Ovary (tissue), 9 donors: ENCODE data around the gene CCDC40. TPM values are rescaled to one million over a fixed set of nuclear protein-coding genes. Genes with fewer than 3 reads are reported as not detected.
A peak's percentile ranks its signal among the peaks of the same experiment; 100 is the strongest.

Experiments
- DNase-seq, 5 donors: peaks; one replicate each; pipeline ENCODE4 v3.0.0-alpha.2; 2019 to 2020
- H3K27ac ChIP-seq, 2 donors: fragments of 200-600 bp; one replicate each; pipeline versions ENCODE4 v1.5.1 to v1.8.0; 2019 to 2022
- H3K27me3 ChIP-seq: fragments of 200-600 bp; one replicate; pipeline ENCODE4 v1.8.0; 2022
- H3K36me3 ChIP-seq: fragments of 200-600 bp; sonication (generic); one replicate; pipeline ENCODE4 v1.5.1; 2019
- H3K4me1 ChIP-seq: one replicate; pipeline ENCODE4 v1.8.1; 2013; ENCODE audit warnings: mild to moderate bottlenecking, moderate library complexity; ENCODE audit not compliant: insufficient read depth
- H3K4me3 ChIP-seq: fragments of 200-600 bp; sonication (generic); one replicate; pipeline ENCODE4 v1.5.1; 2017
- H3K9me3 ChIP-seq, 2 donors: fragments of 200-600 bp in 1 of 2; sonication (generic) in 1 of 2; one replicate each; pipeline versions ENCODE4 v1.5.1 to v1.8.1; 2013 to 2019; ENCODE audit warnings: mild to moderate bottlenecking in 1 of 2, moderate library complexity in 1 of 2
- EP300 ChIP-seq: sonication (generic); formaldehyde crosslinking; IDR thresholded peaks from one replicate; pipeline ENCODE4 v1.6.1; 2017; ENCODE audit warnings: antibody characterized with exemption
- POLR2A ChIP-seq: fragments of 450-650 bp; IDR thresholded peaks from one replicate; pipeline ENCODE4 v1.6.1; 2017; ENCODE audit warnings: antibody characterized with exemption, mild to moderate bottlenecking, moderate library complexity
- WGBS, 3 donors: extraction: QIAGEN DNeasy Blood & Tissue Kit in 1 of 3; methylation state at CpG; one replicate each; pipeline versions ENCODE4 v1.1.5 to v1.1.7; 2013 to 2017; 5-methylcytosine and 5-hydroxymethylcytosine counted together
- intact Hi-C, 4 donors: fragments of 100-400 bp; cut with DNase I; formaldehyde crosslinking; loops; one replicate each; pipeline versions ENCODE4 v1.11.0 to v1.15.1; 2022 to 2023
- polyA plus RNA-seq, 2 donors: library from polyadenylated mRNA; stranded (reverse); fragments of 200-250 nt in 1 of 2; fragments of 350-450 nt in 1 of 2; fragmentation: Illumina TruSeq in 1 of 2; extraction: RNeasy Lipid Tissue Mini Kit (QIAGEN cat#74804) in 1 of 2; gene quantifications; one replicate each; pipeline ENCODE4 v1.2.3, GENCODE V29; 2013 to 2014
- total RNA-seq, 7 donors: library from RNA; depleted of rRNA in 2 of 7; stranded (reverse); fragments of >200 nt in 2 of 7; fragmentation: NEBNext Ultra II Directional in 3 of 7; extraction: Animal tissue kit (Norgen Biotek cat#: 25700) in 3 of 7; gene quantifications; one replicate each; pipeline versions ENCODE4 v1.1.0 to v1.2.4, GENCODE V29; 2016 to 2023
- TF ChIP-seq, protein P1 (sequence below), 3 donors: fragments of 450-650 bp in 2 of 3; fragments of 200-600 bp in 1 of 3; IDR thresholded peaks; one replicate each; pipeline versions ENCODE4 v1.5.1 to v1.8.0; 2016 to 2022; ENCODE audit warnings: antibody characterized with exemption in 3 of 3, mild to moderate bottlenecking in 1 of 3
- donor health status: DM: no; HTN: no; CAD: no; lungs with moderate emphysema.
- donor health status: DM: no; HTN: no; CAD: no.
- donor health status: Bipolar disorder and iron deficiency.
- donor health status: DM: yes; HTN: yes; CAD: no.
- donor health status: DM: no; HTN: no; CAD: no.
- donor health status: DM: yes; HTN: yes; CAD: no.

The CCDC40 gene
- total and polyA plus RNA-seq, 9 donors = 1.5 to 27.8 (median 6.0) TPM

DNA sequence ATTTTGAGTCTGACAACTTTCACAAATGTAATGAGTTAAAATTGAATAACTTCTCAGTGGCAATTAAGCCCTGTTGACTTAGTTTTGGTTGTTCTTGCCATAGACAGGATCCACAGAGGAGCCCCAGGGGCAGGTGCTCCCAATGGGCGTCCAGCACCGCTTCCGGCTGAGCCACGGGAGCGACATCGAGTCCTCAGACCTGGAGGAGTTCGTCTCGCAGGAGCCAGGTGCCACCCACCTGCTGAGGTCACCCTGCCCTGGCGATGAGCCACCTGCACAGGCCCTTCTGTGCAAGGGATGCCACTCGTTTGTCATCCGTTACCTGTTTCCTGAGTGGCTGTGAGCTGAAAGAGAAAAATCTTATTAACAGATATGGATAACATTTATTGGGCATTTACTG is 10.7 kb downstream of the CCDC40 start:
- Histone ChIP-seq H3K27me3 (no peaks in the 10 kb centered on the region), H3K36me3 (no peaks in the 10 kb centered on the region), H3K27ac (no peak overlapping the region), H3K4me3 (no peak overlapping the region), H3K9me3 (no peaks in the 10 kb centered on the region), H3K4me1 (no peaks in the 10 kb centered on the region)
- WGBS, 3 donors = 82 to 92% (median 88%) methylated on average over 11 of the region's 11 CpGs
- intact Hi-C loops = no loop called here
- no peak for TF ChIP-seq EP300
- DNase-seq = no peak

DNA sequence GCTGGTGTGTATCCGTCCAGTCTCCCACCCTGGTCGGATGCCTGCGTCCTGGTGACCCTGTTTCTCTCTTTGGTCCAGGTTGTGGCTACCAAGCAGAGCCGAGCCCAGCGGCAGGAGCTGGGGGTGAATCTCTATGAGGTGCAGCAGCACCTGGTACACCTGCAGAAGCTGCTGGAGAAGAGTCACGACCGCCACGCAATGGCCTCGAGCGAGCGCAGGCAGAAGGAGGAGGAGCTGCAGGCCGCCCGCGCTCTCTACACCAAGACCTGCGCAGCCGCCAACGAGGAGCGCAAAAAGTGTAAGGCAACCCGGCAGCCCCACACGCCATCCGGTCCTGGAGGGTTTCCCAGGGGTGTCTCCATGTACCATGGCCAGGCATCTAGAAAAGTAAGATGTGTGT is 13.5 kb downstream of the CCDC40 start:
- Histone ChIP-seq H3K27ac (no peak overlapping the region), H3K9me3 (no peaks in the 10 kb centered on the region), H3K4me3 (no peak overlapping the region), H3K36me3 (no peaks in the 10 kb centered on the region), H3K4me1 (peaks cover 2% of the 10 kb centered on the region), H3K27me3 (no peaks in the 10 kb centered on the region)
- 96 to 97% (median 97%) methylated on average over 21 of the region's 21 CpGs for whole genome bisulfite sequencing, 3 donors
- TF ChIP-seq EP300 = no peak
- TF ChIP-seq, protein P1, sequence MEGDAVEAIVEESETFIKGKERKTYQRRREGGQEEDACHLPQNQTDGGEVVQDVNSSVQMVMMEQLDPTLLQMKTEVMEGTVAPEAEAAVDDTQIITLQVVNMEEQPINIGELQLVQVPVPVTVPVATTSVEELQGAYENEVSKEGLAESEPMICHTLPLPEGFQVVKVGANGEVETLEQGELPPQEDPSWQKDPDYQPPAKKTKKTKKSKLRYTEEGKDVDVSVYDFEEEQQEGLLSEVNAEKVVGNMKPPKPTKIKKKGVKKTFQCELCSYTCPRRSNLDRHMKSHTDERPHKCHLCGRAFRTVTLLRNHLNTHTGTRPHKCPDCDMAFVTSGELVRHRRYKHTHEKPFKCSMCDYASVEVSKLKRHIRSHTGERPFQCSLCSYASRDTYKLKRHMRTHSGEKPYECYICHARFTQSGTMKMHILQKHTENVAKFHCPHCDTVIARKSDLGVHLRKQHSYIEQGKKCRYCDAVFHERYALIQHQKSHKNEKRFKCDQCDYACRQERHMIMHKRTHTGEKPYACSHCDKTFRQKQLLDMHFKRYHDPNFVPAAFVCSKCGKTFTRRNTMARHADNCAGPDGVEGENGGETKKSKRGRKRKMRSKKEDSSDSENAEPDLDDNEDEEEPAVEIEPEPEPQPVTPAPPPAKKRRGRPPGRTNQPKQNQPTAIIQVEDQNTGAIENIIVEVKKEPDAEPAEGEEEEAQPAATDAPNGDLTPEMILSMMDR (IDR thresholded peaks at IDR 0.05) = no peak
- DNase-seq = peak in 1 of 5 donors; percentile 9
- intact Hi-C loops = no loop called here

DNA sequence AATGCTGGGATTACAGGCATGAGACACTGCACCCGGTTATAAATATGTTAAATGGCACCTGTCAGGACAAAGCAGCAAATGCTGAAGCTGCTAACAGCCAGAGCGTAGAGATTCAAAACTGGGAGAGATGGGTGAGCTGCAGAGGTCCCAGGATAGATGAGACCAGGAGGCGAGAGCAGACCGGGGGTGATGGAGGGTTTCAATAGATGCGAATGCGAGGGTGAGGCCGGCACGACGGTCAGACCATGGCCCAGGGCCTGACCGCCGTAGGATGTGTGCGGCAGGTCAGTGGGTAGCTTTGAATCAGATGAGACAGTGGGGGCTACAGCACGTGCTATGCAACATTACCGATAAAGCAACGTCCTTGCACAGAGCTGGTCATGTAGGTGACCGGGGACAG is 14.3 kb downstream of the CCDC40 start:
- Histone ChIP-seq H3K4me1 (peaks cover 2% of the 10 kb centered on the region), H3K27me3 (no peaks in the 10 kb centered on the region), H3K9me3 (no peaks in the 10 kb centered on the region), H3K4me3 (no peak overlapping the region), H3K36me3 (no peaks in the 10 kb centered on the region), H3K27ac (no peak overlapping the region)
- intact Hi-C loops = no loop called here
- TF ChIP-seq, protein P1 (IDR thresholded peaks at IDR 0.05) = no peak
- TF ChIP-seq EP300 (no peak), POLR2A (no peak)
- peak in 1 of 5 donors; percentile 8 for DNase-seq
- WGBS, 3 donors = 83 to 96% (median 95%) methylated on average over 16 of the region's 16 CpGs

DNA sequence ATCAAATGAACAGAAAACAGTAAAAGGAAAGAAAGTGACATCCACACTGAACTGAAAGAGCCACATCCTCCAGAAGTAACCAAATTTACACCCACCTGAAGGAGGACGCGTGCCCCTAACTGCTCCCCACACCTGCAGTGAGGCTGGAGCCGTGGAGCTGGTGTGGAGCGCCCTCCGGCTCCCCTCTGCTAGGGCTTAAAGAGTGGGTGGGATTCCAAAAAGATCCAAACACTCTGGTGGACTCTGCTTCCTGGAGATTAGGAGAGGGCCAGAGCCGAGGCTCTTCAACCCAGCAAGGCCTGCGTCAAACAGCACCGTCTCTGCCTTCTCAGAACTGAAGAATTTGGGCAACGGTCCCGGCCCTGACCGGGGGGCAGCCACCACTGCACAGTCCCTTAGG is 15.2 kb downstream of the CCDC40 start:
- peak in 1 of 5 donors; percentile 13 for DNase-seq
- 94 to 97% (median 96%) methylated on average over 11 of the region's 11 CpGs for WGBS, 3 donors
- Histone ChIP-seq H3K4me1 (peaks cover 2% of the 10 kb centered on the region), H3K4me3 (no peak overlapping the region), H3K9me3 (no peaks in the 10 kb centered on the region), H3K27me3 (no peaks in the 10 kb centered on the region), H3K27ac (no peak overlapping the region), H3K36me3 (no peaks in the 10 kb centered on the region)
- TF ChIP-seq, protein P1 (IDR thresholded peaks at IDR 0.05) = no peak
- intact Hi-C loops = no loop called here

DNA sequence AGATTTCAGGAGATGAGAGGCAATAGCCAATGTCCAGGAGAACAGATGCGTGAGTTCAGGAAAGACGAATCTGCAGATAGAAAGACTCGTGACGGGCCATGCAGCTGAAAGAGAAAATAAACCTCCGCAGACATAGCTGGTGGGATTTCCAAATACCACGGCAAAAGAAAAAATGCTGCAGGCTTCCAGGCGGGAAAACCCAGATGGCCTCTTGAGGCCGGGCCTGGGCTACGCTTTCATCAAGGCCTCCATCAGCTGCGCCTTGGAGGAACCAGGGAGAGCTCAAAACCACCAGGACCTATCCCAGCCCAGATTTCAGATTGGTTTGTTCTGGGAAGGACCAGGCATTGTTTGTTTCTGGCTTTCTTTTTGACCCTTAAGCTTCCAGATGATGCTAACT is 16.7 kb downstream of the CCDC40 start:
- no peaks in the 10 kb centered on the region for H3K36me3 ChIP-seq
- 39 to 63% (median 44%) methylated on average over 10 of the region's 10 CpGs for WGBS, 3 donors
- peak in 1 of 5 donors; percentile 20 for DNase-seq
- peak overlapping the region in 1 of 2 donors; percentile 50 for H3K27ac ChIP-seq
- peaks cover 2% of the 10 kb centered on the region for H3K4me1 ChIP-seq
- no peaks in the 10 kb centered on the region for H3K9me3 ChIP-seq
- no peaks in the 10 kb centered on the region for H3K27me3 ChIP-seq
- H3K4me3 ChIP-seq = no peak overlapping the region
- TF ChIP-seq EP300 (no peak), POLR2A (no peak)
- TF ChIP-seq, protein P1 (IDR thresholded peaks at IDR 0.05) = no peak
- intact Hi-C loops = no loop called here
